PFSK-1 (cell line): ENCODE measurements around the gene RANBP3.

Source experiments
- FOXP2 ChIP-seq: optimal IDR thresholded peaks from 2 replicates; pipeline ENCODE3; 2011; ENCODE audit warnings: borderline replicate concordance, control low read depth, inconsistent platforms; ENCODE audit not compliant: insufficient read depth; ENCODE audit errors: extremely low read length, extremely low read depth
- POLR2AphosphoS5 ChIP-seq: IDR thresholded peaks from 2 replicates; pipeline ENCODE4 v1.6.1; 2012; ENCODE audit warnings: low read depth, mild to moderate bottlenecking, control low read depth, low read length, moderate library complexity
- REST ChIP-seq, 2 experiments: IDR thresholded peaks; 2 replicates each; pipeline versions ENCODE4 v1.6.1 to v1.8.0; 2011 to 2012; ENCODE audit warnings: low read depth in 2 of 2, low read length in 2 of 2, control low read depth in 1 of 2, inconsistent platforms in 1 of 2, mild to moderate bottlenecking in 1 of 2, moderate library complexity in 1 of 2; ENCODE audit not compliant: insufficient read depth in 1 of 2
- SIN3A ChIP-seq: IDR thresholded peaks from 2 replicates; pipeline ENCODE4 v1.6.1; 2012; ENCODE audit warnings: mild to moderate bottlenecking, low read length, moderate library complexity, borderline replicate concordance; ENCODE audit not compliant: insufficient read depth
- TAF1 ChIP-seq: IDR thresholded peaks from 2 replicates; pipeline ENCODE4 v1.6.1; 2012; ENCODE audit warnings: low read length, control low read depth, borderline replicate concordance; ENCODE audit not compliant: insufficient read depth

Gene RANBP3

GRCh38 chr19:5952193-5953029 is 25.5 kb downstream of the RANBP3 start:
- TF ChIP-seq FOXP2 (no peak), POLR2AphosphoS5 (no peak), SIN3A (no peak), TAF1 (no peak), REST (IDR thresholded peaks at IDR 0.05; ENCODE audit: insufficient read depth in 1 of 2, low read depth in 2 of 2, low read length in 2 of 2) (no peak)

- TF ChIP-seq POLR2AphosphoS5 (no peak), TAF1 (no peak), FOXP2 (no peak), REST (IDR thresholded peaks at IDR 0.05; ENCODE audit: insufficient read depth in 1 of 2, low read depth in 2 of 2, low read length in 2 of 2) (no peak), SIN3A (no peak)
Observed at GRCh38 chr19:5951338-5951861, 26.5 kb downstream of the RANBP3 start.

- TF ChIP-seq FOXP2 = no peak
- no peak for TF ChIP-seq REST (IDR thresholded peaks at IDR 0.05; ENCODE audit: insufficient read depth in 1 of 2, low read depth in 2 of 2, low read length in 2 of 2)
- no peak for TF ChIP-seq TAF1
- TF ChIP-seq SIN3A = no peak
- no peak for TF ChIP-seq POLR2AphosphoS5
Observed at GRCh38 chr19:5950741-5951140, 27.2 kb downstream of the RANBP3 start.

GRCh38 chr19:5949792-5950305 is 28.1 kb downstream of the RANBP3 start:
- no peak for TF ChIP-seq FOXP2
- TF ChIP-seq POLR2AphosphoS5 = no peak

- TF ChIP-seq FOXP2 = no peak
- no peak for TF ChIP-seq SIN3A
- TF ChIP-seq POLR2AphosphoS5 = no peak
- no peak for TF ChIP-seq TAF1
- TF ChIP-seq REST (IDR thresholded peaks at IDR 0.05; ENCODE audit: insufficient read depth in 1 of 2, low read depth in 2 of 2, low read length in 2 of 2) = no peak
Observed at GRCh38 chr19:5948752-5949564, 29.0 kb downstream of the RANBP3 start.
